HUES6 (cell line): ENCODE results near the gene BMX.

Source experiments
- H3K27ac ChIP-seq: 2 replicates; pipeline ENCODE4 v1.7.0; 2013; ENCODE audit warnings: low read depth, mild to moderate bottlenecking, low read length, inconsistent platforms
- H3K27me3 ChIP-seq: 2 replicates; pipeline ENCODE4 v1.6.1; 2013; ENCODE audit warnings: low read length; ENCODE audit not compliant: control insufficient read depth, insufficient read depth
- H3K36me3 ChIP-seq: 2 replicates; pipeline ENCODE4 v1.6.1; 2013; ENCODE audit warnings: low read length; ENCODE audit not compliant: control insufficient read depth, insufficient read depth
- H3K4me1 ChIP-seq: 2 replicates; pipeline ENCODE4 v1.6.1; 2013; ENCODE audit warnings: low read length; ENCODE audit not compliant: control insufficient read depth, insufficient read depth
- H3K4me3 ChIP-seq: 2 replicates; pipeline ENCODE4 v1.5.1; 2013; ENCODE audit warnings: low read depth, low read length
- H3K9ac ChIP-seq: one replicate; pipeline ENCODE4 v1.6.1; 2013; ENCODE audit warnings: mild to moderate bottlenecking, low read length
- H3K9me3 ChIP-seq: 2 replicates; pipeline ENCODE4 v1.6.1; 2013; ENCODE audit warnings: low read depth, low read length; ENCODE audit not compliant: control insufficient read depth, insufficient read depth

BMX gene

DNA sequence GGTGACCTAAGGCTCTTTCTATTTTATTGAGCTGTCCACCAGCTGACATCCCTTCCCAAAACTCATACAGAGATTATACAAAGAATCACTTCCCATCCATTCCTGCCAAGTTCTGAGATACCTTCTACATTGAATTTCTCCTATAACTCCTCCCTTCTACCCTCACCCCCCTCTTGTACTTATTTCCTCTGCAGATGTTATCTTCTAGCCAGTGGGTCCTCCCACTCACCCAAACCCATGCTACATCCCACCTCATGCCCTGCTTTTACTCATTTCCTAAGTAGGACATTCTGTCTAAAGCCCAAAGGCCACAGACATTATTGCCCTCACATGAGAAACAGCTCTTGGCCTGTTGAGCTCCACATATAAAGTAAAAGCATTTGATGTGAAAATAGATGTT is 28.6 kb downstream of the BMX start:
- Histone ChIP-seq H3K27me3 (peaks cover 37% of the 10 kb centered on the region; the same call in 1 of the 2 replicates), H3K27ac (no peak overlapping the region), H3K36me3 (no peaks in the 10 kb centered on the region), H3K4me1 (no peaks in the 10 kb centered on the region), H3K9me3 (no peaks in the 10 kb centered on the region), H3K9ac (no peak overlapping the region), H3K4me3 (no peak overlapping the region)

DNA sequence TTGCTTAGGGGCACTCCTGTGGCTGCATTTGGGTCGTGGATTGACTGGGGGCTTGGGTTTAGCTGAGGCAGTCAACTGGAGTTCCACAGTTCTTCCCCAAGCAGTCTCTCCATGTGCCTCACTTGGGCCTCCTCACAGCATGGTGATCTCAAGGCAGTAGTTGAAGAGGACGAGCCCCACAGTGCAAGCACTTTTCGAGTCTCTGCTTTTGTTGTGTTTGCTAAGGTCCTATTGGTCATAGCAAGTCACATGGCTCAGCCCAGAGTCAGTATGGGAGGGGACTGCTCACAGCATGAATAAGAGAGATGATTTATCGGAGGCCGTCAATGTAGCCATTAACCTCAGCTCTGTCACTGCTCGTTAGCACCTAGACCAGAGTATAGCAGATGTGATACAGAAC is 29.7 kb downstream of the BMX start:
- H3K4me3 ChIP-seq, result no peak overlapping the region
- no peaks in the 10 kb centered on the region for H3K36me3 ChIP-seq
- no peak overlapping the region for H3K9ac ChIP-seq
- no peaks in the 10 kb centered on the region for H3K4me1 ChIP-seq
- H3K9me3 ChIP-seq, result no peaks in the 10 kb centered on the region
- H3K27me3 ChIP-seq, result peaks cover 37% of the 10 kb centered on the region; the same call in 1 of the 2 replicates
- H3K27ac ChIP-seq, result no peak overlapping the region

DNA sequence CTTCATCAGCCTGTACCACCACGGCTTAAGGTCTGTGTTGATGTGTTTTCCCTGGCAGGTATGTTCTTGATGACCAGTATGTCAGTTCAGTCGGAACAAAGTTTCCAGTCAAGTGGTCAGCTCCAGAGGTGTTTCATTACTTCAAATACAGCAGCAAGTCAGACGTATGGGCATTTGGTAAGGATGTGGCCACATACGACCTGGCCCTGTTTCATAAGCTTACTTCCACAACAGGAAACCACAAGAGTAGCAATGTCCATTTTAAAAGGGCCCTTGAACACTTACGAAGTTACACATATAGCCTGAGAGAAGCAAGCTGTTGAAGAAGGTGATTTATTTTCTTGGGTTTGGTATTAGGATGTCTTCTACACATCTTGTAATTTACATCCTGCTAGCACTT is 46.1 kb downstream of the BMX start:
- H3K27ac ChIP-seq, result no peak overlapping the region
- H3K9ac ChIP-seq, result no peak overlapping the region
- no peaks in the 10 kb centered on the region for H3K36me3 ChIP-seq
- peaks cover 31% of the 10 kb centered on the region; the same call in 1 of the 2 replicates for H3K27me3 ChIP-seq
- H3K4me3 ChIP-seq, result no peak overlapping the region
- H3K9me3 ChIP-seq, result no peaks in the 10 kb centered on the region
- H3K4me1 ChIP-seq, result no peaks in the 10 kb centered on the region

DNA sequence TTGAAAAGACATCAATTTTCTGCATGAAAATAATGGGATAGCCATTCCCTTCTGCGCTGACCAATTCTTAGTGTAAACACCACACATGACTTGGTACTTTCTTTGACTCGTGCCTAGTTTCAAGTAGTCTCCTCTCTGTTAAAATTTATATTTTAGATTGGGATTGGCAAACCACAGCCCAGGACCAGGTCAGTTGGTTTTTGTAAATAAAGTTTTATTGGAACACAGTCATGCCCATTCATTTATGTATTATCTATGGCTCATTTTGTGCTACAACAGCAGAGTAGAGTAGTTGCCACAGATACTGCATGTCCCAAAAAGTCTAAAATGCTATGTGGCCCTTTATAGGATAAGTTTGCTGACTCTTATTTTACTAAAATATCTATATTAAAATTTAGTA is 46.7 kb downstream of the BMX start:
- H3K27me3 ChIP-seq, result peaks cover 31% of the 10 kb centered on the region; the same call in 1 of the 2 replicates
- H3K9me3 ChIP-seq, result no peaks in the 10 kb centered on the region

DNA sequence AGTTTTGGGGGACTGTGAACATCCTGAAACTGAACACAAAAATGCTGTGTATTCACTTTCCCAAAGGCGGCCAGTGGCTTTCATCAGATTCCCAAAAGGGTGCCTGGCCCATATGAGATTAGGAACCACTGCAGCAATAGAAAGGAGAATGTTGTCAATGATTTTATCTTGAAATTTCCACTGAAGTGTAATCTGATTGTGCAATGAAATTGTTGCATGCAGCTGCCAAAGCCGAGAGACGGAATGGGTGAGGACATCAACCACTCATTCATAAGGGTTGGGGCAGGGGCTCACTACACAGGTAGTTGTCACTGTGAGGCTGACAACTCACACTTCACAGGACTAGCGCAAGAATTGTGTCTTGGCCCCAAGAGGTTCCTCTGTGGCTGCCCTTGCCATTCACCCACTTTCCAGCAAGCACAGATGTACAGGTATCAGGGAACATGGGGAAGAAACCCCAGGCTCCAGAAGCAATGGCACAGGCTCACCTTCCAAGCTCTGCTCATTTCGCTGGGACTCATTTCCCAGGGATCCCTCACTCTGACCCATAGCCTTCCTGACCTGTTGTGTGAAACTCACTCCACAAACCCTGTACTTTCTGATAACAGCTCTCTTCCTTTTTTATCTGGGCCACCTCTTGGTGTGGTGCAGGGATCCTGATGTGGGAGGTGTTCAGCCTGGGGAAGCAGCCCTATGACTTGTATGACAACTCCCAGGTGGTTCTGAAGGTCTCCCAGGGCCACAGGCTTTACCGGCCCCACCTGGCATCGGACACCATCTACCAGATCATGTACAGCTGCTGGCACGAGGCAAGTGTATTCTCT is 48.8 kb downstream of the BMX start:
- no peaks in the 10 kb centered on the region for H3K9me3 ChIP-seq
- H3K4me3 ChIP-seq, result no peak overlapping the region
- no peak overlapping the region for H3K27ac ChIP-seq
- no peaks in the 10 kb centered on the region for H3K4me1 ChIP-seq
- H3K36me3 ChIP-seq, result no peaks in the 10 kb centered on the region
- peaks cover 34% of the 10 kb centered on the region; the same call in 1 of the 2 replicates for H3K27me3 ChIP-seq
- H3K9ac ChIP-seq, result no peak overlapping the region

More for the DNA sequence above, 46.7 kb downstream of the BMX start:
- H3K4me3 ChIP-seq, result no peak overlapping the region
- H3K36me3 ChIP-seq, result no peaks in the 10 kb centered on the region
- H3K4me1 ChIP-seq, result no peaks in the 10 kb centered on the region
- H3K9ac ChIP-seq, result no peak overlapping the region
- H3K27ac ChIP-seq, result no peak overlapping the region

DNA sequence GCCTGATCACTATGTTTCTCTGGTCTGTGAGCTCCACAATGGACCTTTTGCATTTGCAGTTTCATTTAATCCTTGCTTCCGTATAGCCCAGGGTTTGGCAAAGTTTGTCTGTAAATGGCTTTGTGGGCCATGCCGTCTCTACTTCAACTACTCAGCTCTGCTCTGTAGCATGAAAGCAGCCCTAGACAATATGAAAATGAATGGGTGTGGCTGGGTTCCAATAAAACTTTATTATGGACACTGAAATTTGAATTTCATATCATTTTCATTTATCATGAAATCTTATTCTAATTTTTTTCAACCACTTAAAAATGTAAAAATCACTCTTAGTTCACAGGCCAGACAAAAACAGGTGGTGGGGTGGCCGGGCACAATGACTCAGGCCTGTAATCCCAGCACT is 58.6 kb downstream of the BMX start:
- H3K27ac ChIP-seq, result no peak overlapping the region
- no peaks in the 10 kb centered on the region for H3K4me1 ChIP-seq
- no peaks in the 10 kb centered on the region for H3K36me3 ChIP-seq
- peaks cover 10% of the 10 kb centered on the region; the same call in 1 of the 2 replicates for H3K27me3 ChIP-seq
- H3K9ac ChIP-seq, result no peak overlapping the region
- no peak overlapping the region for H3K4me3 ChIP-seq
- no peaks in the 10 kb centered on the region for H3K9me3 ChIP-seq

DNA sequence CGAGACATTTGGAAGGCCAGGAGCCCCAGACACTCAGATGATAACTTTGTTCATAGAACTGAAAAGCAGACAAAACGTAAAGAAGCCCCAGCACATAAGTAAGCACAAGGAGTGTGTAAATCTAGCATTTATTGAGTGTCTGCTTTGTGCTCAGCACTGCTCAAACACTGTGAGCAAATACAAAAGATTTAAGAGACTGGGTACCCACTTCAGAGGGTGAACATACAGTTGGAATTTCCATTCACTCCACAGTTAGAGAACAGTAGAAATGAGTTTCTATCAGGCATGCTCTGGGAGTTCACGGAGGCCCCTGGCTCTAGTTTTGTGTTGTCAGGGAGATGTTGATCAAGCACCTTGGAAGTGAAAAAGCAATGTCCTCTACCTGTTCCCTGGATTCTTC is 60.3 kb downstream of the BMX start:
- peaks cover 10% of the 10 kb centered on the region; the same call in 1 of the 2 replicates for H3K27me3 ChIP-seq
- H3K27ac ChIP-seq, result no peak overlapping the region
- 0 out of 2 replicates have a peak, but pooled peaks cover 2% of the 10 kb centered on the region for H3K4me1 ChIP-seq

DNA sequence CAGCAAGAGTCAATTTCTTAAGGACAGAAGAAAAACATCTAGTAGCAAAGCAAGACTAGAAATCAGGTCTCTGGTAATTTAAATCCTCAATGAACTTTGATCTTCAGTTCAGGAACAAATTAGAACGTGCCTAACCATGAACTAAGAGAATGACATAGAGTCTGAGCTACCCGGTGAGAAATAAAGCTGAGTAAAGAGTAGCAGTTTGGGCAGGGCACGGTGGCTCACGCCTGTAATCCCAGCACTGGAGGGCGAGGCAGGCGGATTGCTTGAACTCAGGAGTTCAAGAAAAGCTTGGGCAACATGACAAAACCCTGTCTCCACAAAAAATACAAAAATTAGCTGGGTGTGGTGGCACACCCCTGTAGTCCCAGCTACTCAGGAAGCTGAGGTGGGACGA is 62.4 kb downstream of the BMX start:
- H3K4me3 ChIP-seq, result no peak overlapping the region
- peaks cover 4% of the 10 kb centered on the region; the same call in 1 of the 2 replicates for H3K27me3 ChIP-seq
- no peaks in the 10 kb centered on the region for H3K9me3 ChIP-seq
- H3K27ac ChIP-seq, result no peak overlapping the region
- peaks cover 14% of the 10 kb centered on the region for H3K4me1 ChIP-seq
- H3K36me3 ChIP-seq, result no peaks in the 10 kb centered on the region
- H3K9ac ChIP-seq, result no peak overlapping the region

More for the DNA sequence above, 60.3 kb downstream of the BMX start:
- Histone ChIP-seq H3K9ac (no peak overlapping the region), H3K9me3 (no peaks in the 10 kb centered on the region), H3K36me3 (no peaks in the 10 kb centered on the region), H3K4me3 (no peak overlapping the region)

DNA sequence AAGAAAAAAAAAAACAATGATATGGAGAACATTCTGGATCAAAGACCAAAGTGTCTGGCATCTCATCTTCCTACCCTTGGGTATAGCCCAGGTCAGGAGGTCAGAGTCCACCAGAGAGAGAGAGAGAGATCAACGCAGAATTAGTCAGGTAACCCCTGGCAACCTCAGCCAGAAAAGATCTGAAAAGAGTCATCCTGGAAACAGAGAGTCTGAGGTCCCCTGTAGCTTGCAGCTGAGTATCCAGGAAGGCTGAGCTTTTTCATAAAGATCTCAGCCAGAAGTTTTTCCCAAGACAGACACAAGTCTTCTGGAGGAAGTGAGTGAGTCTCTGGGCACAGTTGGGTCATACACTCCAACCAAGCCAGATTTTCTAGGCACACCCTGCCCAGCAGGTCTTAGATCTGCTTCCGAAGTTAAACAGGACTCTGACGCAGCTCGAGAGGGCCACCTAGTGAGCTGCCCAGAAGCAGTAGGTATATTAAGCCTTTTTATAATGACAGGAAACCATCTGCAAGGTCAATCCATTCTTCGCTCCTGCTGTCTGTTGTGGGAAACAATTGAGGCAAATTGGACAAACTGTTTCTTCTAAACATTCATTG is 64.5 kb downstream of the BMX start:
- Histone ChIP-seq H3K9me3 (no peaks in the 10 kb centered on the region), H3K4me3 (no peak overlapping the region), H3K27me3 (peaks cover 1% of the 10 kb centered on the region; the same call in 1 of the 2 replicates), H3K36me3 (no peaks in the 10 kb centered on the region), H3K9ac (no peak overlapping the region), H3K27ac (no peak overlapping the region), H3K4me1 (peaks cover 16% of the 10 kb centered on the region)

DNA sequence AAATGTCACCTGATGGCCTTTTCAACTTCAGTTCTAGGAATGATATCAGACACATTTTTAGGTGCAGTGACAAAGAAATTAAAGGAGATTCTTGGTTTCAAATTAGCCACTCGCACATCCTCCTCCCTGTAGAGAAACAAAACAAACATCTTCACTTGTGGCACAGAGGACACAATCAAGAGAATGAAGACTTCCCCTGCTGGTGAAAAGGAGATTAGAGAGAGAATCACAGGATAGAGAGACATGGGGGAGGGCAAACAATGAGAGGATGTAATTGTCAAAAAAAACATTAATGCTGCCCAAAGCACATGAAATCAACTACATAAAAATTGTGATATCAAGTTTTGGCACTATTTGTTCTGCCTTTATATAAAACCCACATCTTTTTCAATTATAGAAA is 65.6 kb downstream of the BMX start:
- peaks cover 2% of the 10 kb centered on the region; the same call in 1 of the 2 replicates for H3K27me3 ChIP-seq
- H3K4me1 ChIP-seq, result peaks cover 16% of the 10 kb centered on the region
- H3K36me3 ChIP-seq, result no peaks in the 10 kb centered on the region
- no peak overlapping the region for H3K4me3 ChIP-seq
- H3K27ac ChIP-seq, result no peak overlapping the region
- H3K9ac ChIP-seq, result no peak overlapping the region
- no peaks in the 10 kb centered on the region for H3K9me3 ChIP-seq

DNA sequence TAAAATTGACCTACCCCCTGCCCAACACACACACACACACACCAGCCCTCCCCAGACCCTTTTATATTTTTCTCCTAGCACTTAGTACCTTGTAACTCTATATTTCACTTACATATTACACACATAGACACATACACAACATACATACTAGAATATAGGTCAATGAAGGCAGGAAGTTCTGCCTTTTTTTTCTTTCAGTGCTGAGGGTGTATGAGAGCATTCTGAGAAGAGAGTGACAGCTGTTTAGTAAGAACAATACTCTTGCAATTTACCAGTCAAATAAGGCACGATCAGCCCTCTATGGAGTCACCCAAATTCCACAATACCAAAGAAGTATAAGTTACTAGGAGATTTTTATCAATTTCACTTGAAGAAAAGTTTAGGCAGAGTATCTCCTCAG is 66.7 kb downstream of the BMX start:
- H3K27ac ChIP-seq, result no peak overlapping the region
- peaks cover 11% of the 10 kb centered on the region; the same call in 1 of the 2 replicates for H3K27me3 ChIP-seq
- no peak overlapping the region for H3K4me3 ChIP-seq
- H3K9me3 ChIP-seq, result no peaks in the 10 kb centered on the region
- peaks cover 16% of the 10 kb centered on the region for H3K4me1 ChIP-seq
- H3K36me3 ChIP-seq, result no peaks in the 10 kb centered on the region
- no peak overlapping the region for H3K9ac ChIP-seq
